OCI-LY1 (cell line): ENCODE results near the gene TAS1R3.

ENCODE experiments used
- CTCF ChIP-seq: fragments of 200-600 bp; sonication (generic), shearing (Covaris generic); IDR thresholded peaks from 2 replicates; pipeline ENCODE4 v1.5.1; 2017; ENCODE audit warnings: mild to moderate bottlenecking, antibody characterized with exemption, low read length, moderate library complexity, mixed read lengths
- EZH2 ChIP-seq: fragments of 200-600 bp; sonication (generic), shearing (Covaris generic); IDR thresholded peaks from 2 replicates; pipeline ENCODE4 v1.8.0; 2017; ENCODE audit warnings: borderline replicate concordance, mixed run types, mild to moderate bottlenecking, antibody characterized with exemption, low read length, moderate library complexity, mixed read lengths

GRCh38 chr1:1305300-1306069, 25.6 kb upstream of the TAS1R3 start:
- no peak for TF ChIP-seq EZH2
- no peak for TF ChIP-seq CTCF
